Astrocyte (in vitro differentiated cells and primary cell): ENCODE results near the gene UNC93A.

Experiments
- EZH2 ChIP-seq: IDR thresholded peaks from 2 replicates; pipeline ENCODE4 v1.6.1; 2012; ENCODE audit warnings: mild to moderate bottlenecking, low read length, inconsistent platforms; ENCODE audit not compliant: insufficient read depth
- TF ChIP-seq, protein P1 (sequence below): IDR thresholded peaks from 2 replicates; pipeline ENCODE4 v1.5.1; 2011; ENCODE audit warnings: low read depth, mild to moderate bottlenecking, inconsistent platforms, low read length, moderate library complexity; ENCODE audit not compliant: insufficient read depth

- TF ChIP-seq, protein P1, sequence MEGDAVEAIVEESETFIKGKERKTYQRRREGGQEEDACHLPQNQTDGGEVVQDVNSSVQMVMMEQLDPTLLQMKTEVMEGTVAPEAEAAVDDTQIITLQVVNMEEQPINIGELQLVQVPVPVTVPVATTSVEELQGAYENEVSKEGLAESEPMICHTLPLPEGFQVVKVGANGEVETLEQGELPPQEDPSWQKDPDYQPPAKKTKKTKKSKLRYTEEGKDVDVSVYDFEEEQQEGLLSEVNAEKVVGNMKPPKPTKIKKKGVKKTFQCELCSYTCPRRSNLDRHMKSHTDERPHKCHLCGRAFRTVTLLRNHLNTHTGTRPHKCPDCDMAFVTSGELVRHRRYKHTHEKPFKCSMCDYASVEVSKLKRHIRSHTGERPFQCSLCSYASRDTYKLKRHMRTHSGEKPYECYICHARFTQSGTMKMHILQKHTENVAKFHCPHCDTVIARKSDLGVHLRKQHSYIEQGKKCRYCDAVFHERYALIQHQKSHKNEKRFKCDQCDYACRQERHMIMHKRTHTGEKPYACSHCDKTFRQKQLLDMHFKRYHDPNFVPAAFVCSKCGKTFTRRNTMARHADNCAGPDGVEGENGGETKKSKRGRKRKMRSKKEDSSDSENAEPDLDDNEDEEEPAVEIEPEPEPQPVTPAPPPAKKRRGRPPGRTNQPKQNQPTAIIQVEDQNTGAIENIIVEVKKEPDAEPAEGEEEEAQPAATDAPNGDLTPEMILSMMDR = no peak
- no peak for TF ChIP-seq EZH2
These were observed 19.0 kb upstream of the UNC93A start for GRCh38 chr6:167272151-167272550.
